ENCODE data around the gene LPIN3. TPM values are rescaled to one million over a fixed set of nuclear protein-coding genes. Genes with fewer than 3 reads are reported as not detected.

Gene LPIN3
- total and polyA plus RNA-seq, 2 experiments from 2014 or later, result 6.1 to 9.7 TPM

- Histone ChIP-seq H3K4me1 (ENCODE audit: insufficient read depth) (no peaks in the 10 kb centered on the region), H3K79me2 (replicated peaks; ENCODE audit: insufficient read depth) (no peaks in the 10 kb centered on the region), H3K36me3 (ENCODE audit: insufficient read depth) (no peaks in the 10 kb centered on the region), H3K9me2 (ENCODE audit: insufficient read depth) (no peaks in the 10 kb centered on the region), H3K27me3 (ENCODE audit: insufficient read depth) (no peaks in the 10 kb centered on the region), H3K27ac (ENCODE audit: low read depth) (no peak overlapping the region), H4K20me1 (replicated peaks; ENCODE audit: insufficient read depth) (no peaks in the 10 kb centered on the region; the same call in 1 of the 2 replicates), H3K4me2 (no peak overlapping the region), H3F3A (replicated peaks; ENCODE audit: low read depth) (no peaks in the 10 kb centered on the region), H2AFZ (no peak overlapping the region), H3K4me3 (no peak overlapping the region)
- Mint-ChIP-seq H3K27me3 (ENCODE audit: insufficient read depth, low read depth, poor library complexity) (peaks cover 7% of the 10 kb centered on the region), H3K36me3 (ENCODE audit: low read depth) (no peaks in the 10 kb centered on the region), H3K4me3 (no peak overlapping the region), H3K4me1 (no peaks in the 10 kb centered on the region), H3K9me3 (no peaks in the 10 kb centered on the region), H3K27ac (no peak overlapping the region)
- no peak for ATAC-seq
- TF ChIP-seq STAT1 (IDR thresholded peaks at IDR 0.05; ENCODE audit: unreplicated experiment), result no peak
- TF ChIP-seq REST (IDR thresholded peaks at IDR 0.05; ENCODE audit: unreplicated experiment), result no peak
- no peak for TF ChIP-seq NANOG (IDR thresholded peaks at IDR 0.05; ENCODE audit: borderline replicate concordance)
- no peak for TF ChIP-seq CTCF (conservative IDR thresholded peaks at IDR 0.05; ENCODE audit: low read depth in 2 of 2)
- no peak for DNase-seq (ENCODE audit: low spot score)
Measured at GRCh38 chr20:41356951-41357350, 16.3 kb downstream of the LPIN3 start.

- no peaks in the 10 kb centered on the region for H3K79me2 ChIP-seq (replicated peaks; ENCODE audit: insufficient read depth)
- TF ChIP-seq EZH2 (IDR thresholded peaks at IDR 0.05; ENCODE audit: low read depth, unreplicated experiment), result no peak
- TF ChIP-seq ZNF462 (CRISPR knock-in tag; IDR thresholded peaks at IDR 0.05), result no peak
- no peak for TF ChIP-seq CREB1 (CRISPR knock-in tag; IDR thresholded peaks at IDR 0.05; ENCODE audit: low read depth)
- no peak for TF ChIP-seq JUNB (IDR thresholded peaks at IDR 0.05; ENCODE audit: unreplicated experiment)
Measured at GRCh38 chr20:41357424-41358163, 17.0 kb downstream of the LPIN3 start.

More at GRCh38 chr20:41357424-41358163, 17.0 kb downstream of the LPIN3 start:
- Mint-ChIP-seq H3K4me3 (no peak overlapping the region), H3K4me1 (no peaks in the 10 kb centered on the region), H3K9me3 (no peaks in the 10 kb centered on the region), H3K27me3 (ENCODE audit: insufficient read depth, low read depth, poor library complexity) (peaks cover 7% of the 10 kb centered on the region), H3K27ac (no peak overlapping the region), H3K36me3 (ENCODE audit: low read depth) (no peaks in the 10 kb centered on the region)
- Histone ChIP-seq H3K4me2 (no peak overlapping the region), H3K36me3 (ENCODE audit: insufficient read depth) (no peaks in the 10 kb centered on the region), H3K4me3 (no peak overlapping the region), H4K20me1 (replicated peaks; ENCODE audit: insufficient read depth) (no peaks in the 10 kb centered on the region; the same call in 1 of the 2 replicates), H3K4me1 (ENCODE audit: insufficient read depth) (no peaks in the 10 kb centered on the region), H3K27me3 (ENCODE audit: insufficient read depth) (no peaks in the 10 kb centered on the region), H3K27ac (ENCODE audit: low read depth) (no peak overlapping the region), H3K9me2 (ENCODE audit: insufficient read depth) (no peaks in the 10 kb centered on the region), H3F3A (replicated peaks; ENCODE audit: low read depth) (no peaks in the 10 kb centered on the region), H2AFZ (no peak overlapping the region)
- no peak for DNase-seq (ENCODE audit: low spot score)
- ATAC-seq, result peak; percentile 15; the same call in 2 of the 3 replicates
